GM19438 (cell line): ENCODE results near the gene CD79B.
"Not testable (repeated sequence)": the region's sequence is repeated elsewhere in the genome, so short reads cannot be mapped to it uniquely, and the experiment has no call there.

Experiments used
- ATAC-seq: cut with Tn5 transposase; IDR thresholded peaks from one replicate; pipeline ENCODE4 v1.9.1; 2021; ENCODE audit warnings: low read depth; ENCODE audit not compliant: unreplicated experiment

The CD79B gene

DNA sequence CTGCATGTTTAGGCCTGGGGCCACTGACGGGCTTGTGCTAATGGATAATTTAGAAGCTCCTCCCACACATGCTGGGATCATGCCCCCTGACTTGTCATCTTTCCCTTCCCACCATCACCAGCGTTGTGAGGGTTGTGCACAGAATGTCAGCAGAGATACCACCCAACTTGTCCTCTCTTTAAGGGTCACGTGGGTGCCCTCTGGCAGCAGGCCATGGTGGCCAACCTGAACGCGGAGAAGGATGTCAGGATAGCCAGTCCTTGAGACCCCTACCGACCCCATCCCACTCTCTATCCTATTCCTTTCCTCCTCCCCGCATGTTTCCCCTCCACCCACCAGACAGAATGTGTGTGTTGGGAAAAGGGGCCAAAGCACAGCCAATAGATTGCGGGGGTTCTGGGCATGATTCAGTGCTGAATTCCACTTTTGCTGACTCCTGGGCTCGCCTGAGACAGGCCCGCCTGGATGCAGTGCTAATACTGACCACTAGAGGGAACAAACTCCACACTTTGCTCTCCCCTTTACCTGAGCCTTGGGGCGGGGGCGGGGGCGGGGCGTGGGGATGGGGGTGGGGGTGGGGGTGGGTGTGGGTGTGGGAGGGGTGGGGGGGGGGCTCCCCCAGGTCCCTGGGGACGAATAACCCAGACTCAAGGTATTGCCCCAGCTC, 50.1 kb downstream of the CD79B start, which contains the start of gene GH2:
Gene GH2, minus strand, starts transcription at position 10 of the 667 bp plus-strand sequence. CDS start 143 bp downstream, outside the sequence.
- ATAC-seq = no peak

DNA sequence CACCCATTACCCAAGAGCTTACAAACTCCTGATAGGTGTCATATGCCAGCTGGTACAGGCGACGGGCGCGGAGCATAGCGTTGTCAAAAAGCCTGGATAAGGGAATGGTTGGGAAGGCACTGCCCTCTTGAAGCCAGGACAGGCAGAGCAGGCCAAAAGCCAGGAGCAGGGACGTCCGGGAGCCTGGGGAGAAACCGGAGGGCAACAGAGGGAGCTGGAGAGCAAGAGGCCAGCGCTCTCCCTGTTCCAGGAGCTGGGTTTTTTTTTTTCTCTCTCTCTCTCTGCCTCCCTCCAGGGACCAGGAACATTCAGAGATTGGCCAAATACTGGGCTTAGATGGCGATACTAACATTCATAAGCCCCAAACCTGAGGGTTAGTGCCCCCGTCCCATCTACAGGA, 50.8 kb downstream of the CD79B start:
- ATAC-seq = not testable (repeated sequence)

DNA sequence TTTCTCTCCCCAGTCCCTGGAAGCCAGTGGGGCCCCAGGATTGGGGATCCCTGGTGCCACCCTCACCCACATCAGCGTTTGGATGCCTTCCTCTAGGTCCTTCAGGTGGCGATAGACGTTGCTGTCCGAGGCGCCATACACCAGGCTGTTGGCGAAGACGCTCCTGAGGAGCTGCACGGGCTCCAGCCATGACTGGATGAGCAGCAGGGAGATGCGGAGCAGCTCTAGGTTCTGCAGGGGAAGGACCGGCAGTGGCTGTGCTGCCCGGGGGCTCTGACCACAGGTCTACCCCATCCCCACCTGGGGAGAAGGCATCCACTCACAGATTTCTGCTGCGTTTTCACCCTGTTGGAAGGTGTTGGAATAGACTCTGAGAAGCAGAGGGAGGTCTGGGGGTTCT, 51.4 kb downstream of the CD79B start:
- ATAC-seq = no peak
